ENCODE data around the gene MLC1. TPM values are rescaled to one million over a fixed set of nuclear protein-coding genes. Genes with fewer than 3 reads are reported as not detected.

Gene MLC1
- total and polyA plus RNA-seq, 4 donors = 0.13 to 9.4 (median 0.33) TPM; not detected in 1

DNA sequence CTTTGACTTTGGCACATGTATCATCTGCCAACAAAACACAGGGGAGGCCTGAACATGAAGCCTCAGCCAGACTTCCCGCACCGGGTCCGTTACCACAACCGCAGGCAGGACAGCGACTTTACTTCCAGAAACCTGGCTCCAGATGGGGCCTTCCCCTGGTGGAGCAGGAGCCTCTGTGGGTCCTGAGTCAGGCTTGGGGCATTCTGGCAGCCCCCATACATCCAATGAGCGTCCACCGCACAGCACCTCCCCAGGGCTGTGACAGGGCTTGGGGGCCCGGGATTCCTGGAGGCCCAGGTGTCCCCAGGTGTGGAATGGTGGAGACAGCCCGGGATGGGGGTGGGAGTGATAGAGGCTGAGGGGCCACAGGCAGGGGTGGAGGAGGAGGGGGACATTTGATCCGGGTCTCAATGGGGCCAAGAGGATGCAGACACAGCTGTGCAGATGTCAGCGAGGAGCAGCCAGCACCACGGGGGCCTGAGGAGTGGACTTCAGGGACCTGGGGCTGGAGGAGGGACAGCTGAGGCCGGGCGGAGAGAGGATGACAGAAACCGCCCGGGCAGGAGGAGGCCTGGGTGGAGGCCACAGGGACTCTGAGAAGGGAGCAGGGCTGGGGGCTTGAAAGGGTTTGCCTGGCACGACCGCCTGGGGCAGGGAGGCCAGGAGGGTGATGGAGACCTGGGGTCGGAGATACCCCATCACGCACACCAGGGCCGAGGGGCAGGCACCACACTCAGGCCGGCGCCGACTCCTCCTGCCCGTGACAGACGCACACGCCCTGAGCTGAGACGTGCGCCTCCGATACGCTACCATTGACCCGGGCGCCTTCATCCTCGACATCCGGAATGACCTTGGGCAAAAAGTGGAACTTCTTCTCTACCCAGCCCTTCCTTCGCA, 35.7 kb downstream of the MLC1 start:
- Histone ChIP-seq H3K36me3 (ENCODE audit: control insufficient read depth in 4 of 4, insufficient read depth in 3 of 4, low read depth in 1 of 4, low read length in 3 of 4) (no peaks in the 10 kb centered on the region), H3K9me3 (ENCODE audit: control insufficient read depth in 4 of 4, low read length in 3 of 4) (peaks cover 0 to 6% (median 0%) of the 10 kb centered on the region in 4 donors), H3K9ac (ENCODE audit: low read depth in 1 of 2, low read length in 2 of 2) (no peak overlapping the region), H3K4me3 (ENCODE audit: low read depth in 1 of 3, low read length in 3 of 3) (no peak overlapping the region), H3K27me3 (ENCODE audit: control insufficient read depth in 4 of 4, insufficient read depth in 4 of 4, low read length in 3 of 4) (no peaks in the 10 kb centered on the region), H3K4me1 (ENCODE audit: control insufficient read depth in 4 of 4, insufficient read depth in 4 of 4, low read length in 3 of 4) (no peaks in the 10 kb centered on the region), H3K27ac (ENCODE audit: low read depth in 1 of 2, low read length in 2 of 2) (no peak overlapping the region)
- TF ChIP-seq SP1 (IDR thresholded peaks at IDR 0.05) (no peak), HNF4G (IDR thresholded peaks at IDR 0.05) (no peak), CTCF (IDR thresholded peaks at IDR 0.05; ENCODE audit: low read depth, low read length, missing input control) (no peak), GABPA (IDR thresholded peaks at IDR 0.05 in 1 of 2, conservative IDR thresholded peaks at IDR 0.05 in 1 of 2) (no peak), EGR1 (IDR thresholded peaks at IDR 0.05; ENCODE audit: low read depth in 2 of 2) (no peak), RXRA (IDR thresholded peaks at IDR 0.05) (no peak), TAF1 (conservative IDR thresholded peaks at IDR 0.05) (no peak), MAX (IDR thresholded peaks at IDR 0.05) (no peak), NR2F2 (IDR thresholded peaks at IDR 0.05) (no peak)
- TF ChIP-seq, protein P1, sequence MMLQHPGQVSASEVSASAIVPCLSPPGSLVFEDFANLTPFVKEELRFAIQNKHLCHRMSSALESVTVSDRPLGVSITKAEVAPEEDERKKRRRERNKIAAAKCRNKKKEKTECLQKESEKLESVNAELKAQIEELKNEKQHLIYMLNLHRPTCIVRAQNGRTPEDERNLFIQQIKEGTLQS (IDR thresholded peaks at IDR 0.05) = no peak
- no peak for DNase-seq (ENCODE audit: low spot score)
- 91% methylated on average over 36 of the region's 36 CpGs for WGBS

DNA sequence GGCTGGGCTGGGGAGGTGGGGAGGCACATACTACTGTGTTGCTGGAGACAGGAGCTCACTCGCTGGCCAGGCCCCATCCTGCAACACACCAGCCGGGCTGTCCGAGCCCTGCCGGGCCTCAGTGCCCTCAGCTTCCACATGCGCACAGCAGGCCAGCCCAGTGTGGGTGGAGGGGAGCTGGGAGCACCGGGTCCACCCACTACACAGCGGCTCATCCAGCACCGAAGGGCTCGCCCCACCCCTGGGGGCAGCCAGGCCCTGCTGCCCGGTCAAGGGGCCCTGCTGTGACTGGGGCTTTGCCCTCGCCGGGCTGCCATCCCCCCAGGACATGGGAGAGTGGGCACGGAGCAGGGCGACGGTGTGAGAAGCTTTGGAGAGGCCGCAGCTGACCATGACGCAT, 36.4 kb downstream of the MLC1 start:
- Histone ChIP-seq H3K27ac (ENCODE audit: low read depth in 1 of 2, low read length in 2 of 2) (no peak overlapping the region), H3K27me3 (ENCODE audit: control insufficient read depth in 4 of 4, insufficient read depth in 4 of 4, low read length in 3 of 4) (no peaks in the 10 kb centered on the region), H3K9ac (ENCODE audit: low read depth in 1 of 2, low read length in 2 of 2) (no peak overlapping the region), H3K4me1 (ENCODE audit: control insufficient read depth in 4 of 4, insufficient read depth in 4 of 4, low read length in 3 of 4) (no peaks in the 10 kb centered on the region), H3K4me3 (ENCODE audit: low read depth in 1 of 3, low read length in 3 of 3) (no peak overlapping the region), H3K9me3 (ENCODE audit: control insufficient read depth in 4 of 4, low read length in 3 of 4) (peaks cover 0 to 3% (median 0%) of the 10 kb centered on the region in 4 donors), H3K36me3 (ENCODE audit: control insufficient read depth in 4 of 4, insufficient read depth in 3 of 4, low read depth in 1 of 4, low read length in 3 of 4) (no peaks in the 10 kb centered on the region)
- WGBS = 90% methylated on average over 17 of the region's 17 CpGs
- no peak for DNase-seq (ENCODE audit: low spot score)
- TF ChIP-seq GABPA (IDR thresholded peaks at IDR 0.05 in 1 of 2, conservative IDR thresholded peaks at IDR 0.05 in 1 of 2) = no peak
- TF ChIP-seq, protein P1 (IDR thresholded peaks at IDR 0.05) = no peak
- TF ChIP-seq RXRA (IDR thresholded peaks at IDR 0.05) = no peak
- TF ChIP-seq YY1 (IDR thresholded peaks at IDR 0.05) = no peak
- no peak for TF ChIP-seq HNF4G (IDR thresholded peaks at IDR 0.05)
- no peak for TF ChIP-seq REST (IDR thresholded peaks at IDR 0.05)
- TF ChIP-seq, protein P2, sequence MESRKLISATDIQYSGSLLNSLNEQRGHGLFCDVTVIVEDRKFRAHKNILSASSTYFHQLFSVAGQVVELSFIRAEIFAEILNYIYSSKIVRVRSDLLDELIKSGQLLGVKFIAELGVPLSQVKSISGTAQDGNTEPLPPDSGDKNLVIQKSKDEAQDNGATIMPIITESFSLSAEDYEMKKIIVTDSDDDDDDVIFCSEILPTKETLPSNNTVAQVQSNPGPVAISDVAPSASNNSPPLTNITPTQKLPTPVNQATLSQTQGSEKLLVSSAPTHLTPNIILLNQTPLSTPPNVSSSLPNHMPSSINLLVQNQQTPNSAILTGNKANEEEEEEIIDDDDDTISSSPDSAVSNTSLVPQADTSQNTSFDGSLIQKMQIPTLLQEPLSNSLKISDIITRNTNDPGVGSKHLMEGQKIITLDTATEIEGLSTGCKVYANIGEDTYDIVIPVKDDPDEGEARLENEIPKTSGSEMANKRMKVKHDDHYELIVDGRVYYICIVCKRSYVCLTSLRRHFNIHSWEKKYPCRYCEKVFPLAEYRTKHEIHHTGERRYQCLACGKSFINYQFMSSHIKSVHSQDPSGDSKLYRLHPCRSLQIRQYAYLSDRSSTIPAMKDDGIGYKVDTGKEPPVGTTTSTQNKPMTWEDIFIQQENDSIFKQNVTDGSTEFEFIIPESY (IDR thresholded peaks at IDR 0.05) = no peak
- no peak for TF ChIP-seq EGR1 (IDR thresholded peaks at IDR 0.05; ENCODE audit: low read depth in 2 of 2)
- TF ChIP-seq JUND (IDR thresholded peaks at IDR 0.05) = no peak
- TF ChIP-seq FOXA1 (IDR thresholded peaks at IDR 0.05) = no peak
